Testis (tissue), 3 donors: ENCODE measurements around the gene CT47A1. TPM values are rescaled to one million over a fixed set of nuclear protein-coding genes. Genes with fewer than 3 reads are reported as not detected.

Source experiments
- DNase-seq: peaks from one replicate; pipeline ENCODE4 v3.0.0-alpha.2; 2019
- H3K27ac ChIP-seq, 2 donors: fragments of 200-600 bp; sonication (generic); one replicate each; pipeline ENCODE4 v1.5.1; 2019
- H3K27me3 ChIP-seq: fragments of 200-600 bp; sonication (generic); one replicate; pipeline ENCODE4 v1.5.1; 2019
- H3K36me3 ChIP-seq: fragments of 200-600 bp; sonication (generic); one replicate; pipeline ENCODE4 v1.5.1; 2017; ENCODE audit warnings: low read depth; ENCODE audit errors: missing control alignments
- H3K4me1 ChIP-seq: fragments of 200-600 bp; sonication (generic); one replicate; pipeline ENCODE4 v1.5.1; 2019
- H3K4me3 ChIP-seq, 2 donors: fragments of 200-600 bp; sonication (generic); one replicate each; pipeline ENCODE4 v1.5.1; 2017 to 2019
- H3K9me3 ChIP-seq: fragments of 200-600 bp; sonication (generic); one replicate; pipeline ENCODE4 v1.5.1; 2017
- POLR2A ChIP-seq: fragments of 450-650 bp; IDR thresholded peaks from one replicate; pipeline ENCODE4 v1.6.1; 2017; ENCODE audit warnings: antibody characterized with exemption, mild to moderate bottlenecking, moderate library complexity
- WGBS, 2 donors: methylation state at CpG; one replicate each; pipeline ENCODE4 v1.1.5; 2018; 5-methylcytosine and 5-hydroxymethylcytosine counted together
- intact Hi-C: fragments of 100-400 bp; cut with DNase I; formaldehyde crosslinking; loops from one replicate; pipeline ENCODE4 v1.15.1; 2023; ENCODE audit warnings: low total_unique reads
- polyA plus RNA-seq: library from polyadenylated mRNA; stranded (reverse); fragments of 350-450 nt; fragmentation: Illumina TruSeq; extraction: RNeasy Lipid Tissue Mini Kit (QIAGEN cat#74804); gene quantifications from one replicate; pipeline ENCODE4 v1.2.3, GENCODE V29; 2014; ENCODE audit warnings: low read depth, low replicate concordance; ENCODE audit not compliant: insufficient read depth
- total RNA-seq, 2 donors: library from RNA; depleted of rRNA; stranded (reverse); fragments of >200 nt; gene quantifications; one replicate each; pipeline ENCODE4 v1.2.3, GENCODE V29; 2016
- TF ChIP-seq, protein P1 (sequence below), 3 experiments: fragments of 450-650 bp in 2 of 3; fragments of 200-600 bp in 1 of 3; sonication (generic) in 1 of 3; IDR thresholded peaks; one replicate each; pipeline ENCODE4 v1.5.1; 2016 to 2019; ENCODE audit warnings: antibody characterized with exemption in 3 of 3, mild to moderate bottlenecking in 2 of 3, moderate library complexity in 1 of 3

The CT47A1 gene
- total and polyA plus RNA-seq, 3 donors from 2014 or later = 2.0 TPM; not detected in 2

DNA sequence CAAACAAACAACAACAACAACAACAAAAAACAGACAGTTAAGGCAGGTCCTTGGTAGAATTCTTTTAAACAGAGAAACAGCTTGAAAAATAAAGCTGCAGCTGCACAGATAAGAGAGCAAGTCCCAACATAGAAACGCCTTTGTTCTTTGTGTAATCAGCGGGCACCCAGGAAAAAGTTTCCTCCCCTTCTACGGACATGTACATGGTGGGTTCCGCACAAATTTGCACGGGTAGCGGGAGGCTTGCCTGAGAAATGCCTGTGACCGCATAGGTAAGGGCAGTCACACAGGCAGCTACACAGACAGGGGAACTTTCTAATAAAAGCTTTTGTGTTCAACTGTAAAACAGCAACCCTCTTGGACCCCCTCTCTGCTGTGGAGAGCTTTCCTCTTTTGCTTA is 25.7 kb upstream of the CT47A1 start:
- TF ChIP-seq, protein P1, sequence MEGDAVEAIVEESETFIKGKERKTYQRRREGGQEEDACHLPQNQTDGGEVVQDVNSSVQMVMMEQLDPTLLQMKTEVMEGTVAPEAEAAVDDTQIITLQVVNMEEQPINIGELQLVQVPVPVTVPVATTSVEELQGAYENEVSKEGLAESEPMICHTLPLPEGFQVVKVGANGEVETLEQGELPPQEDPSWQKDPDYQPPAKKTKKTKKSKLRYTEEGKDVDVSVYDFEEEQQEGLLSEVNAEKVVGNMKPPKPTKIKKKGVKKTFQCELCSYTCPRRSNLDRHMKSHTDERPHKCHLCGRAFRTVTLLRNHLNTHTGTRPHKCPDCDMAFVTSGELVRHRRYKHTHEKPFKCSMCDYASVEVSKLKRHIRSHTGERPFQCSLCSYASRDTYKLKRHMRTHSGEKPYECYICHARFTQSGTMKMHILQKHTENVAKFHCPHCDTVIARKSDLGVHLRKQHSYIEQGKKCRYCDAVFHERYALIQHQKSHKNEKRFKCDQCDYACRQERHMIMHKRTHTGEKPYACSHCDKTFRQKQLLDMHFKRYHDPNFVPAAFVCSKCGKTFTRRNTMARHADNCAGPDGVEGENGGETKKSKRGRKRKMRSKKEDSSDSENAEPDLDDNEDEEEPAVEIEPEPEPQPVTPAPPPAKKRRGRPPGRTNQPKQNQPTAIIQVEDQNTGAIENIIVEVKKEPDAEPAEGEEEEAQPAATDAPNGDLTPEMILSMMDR (IDR thresholded peaks at IDR 0.05) = no peak
- TF ChIP-seq POLR2A = no peak
- no peaks in the 10 kb centered on the region for H3K36me3 ChIP-seq
- H3K9me3 ChIP-seq = no peaks in the 10 kb centered on the region
- peak; percentile 49 for DNase-seq
- intact Hi-C loops = no loop called here
- no peak overlapping the region for H3K4me3 ChIP-seq
- 58 to 69% methylated on average over 6 to 7 of the region's 7 CpGs for WGBS, 2 donors
- H3K4me1 ChIP-seq = no peaks in the 10 kb centered on the region
- H3K27me3 ChIP-seq = no peaks in the 10 kb centered on the region
- H3K27ac ChIP-seq = no peak overlapping the region

DNA sequence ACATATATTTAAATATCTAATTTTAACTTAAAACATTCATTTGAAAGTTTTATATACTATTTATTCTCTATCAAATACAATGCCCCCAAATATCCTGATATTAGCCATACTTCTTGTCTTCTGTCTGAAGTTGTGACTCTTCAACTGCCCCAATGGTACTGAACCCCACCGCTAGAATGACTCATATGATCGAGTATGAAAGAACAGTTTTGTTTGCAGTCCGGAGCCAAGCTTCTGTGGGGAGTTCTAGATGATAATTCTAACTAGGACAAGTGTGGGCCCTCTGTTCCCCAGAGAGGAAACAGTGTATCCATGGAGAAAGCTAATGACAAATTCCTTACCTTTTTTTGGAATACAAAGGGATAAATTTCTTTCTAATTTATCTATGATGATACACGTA is 24.7 kb upstream of the CT47A1 start:
- Histone ChIP-seq H3K27ac (no peak overlapping the region), H3K36me3 (no peaks in the 10 kb centered on the region), H3K4me3 (no peak overlapping the region), H3K4me1 (no peaks in the 10 kb centered on the region), H3K27me3 (no peaks in the 10 kb centered on the region), H3K9me3 (no peaks in the 10 kb centered on the region)
- 42 to 52% methylated on average over 4 of the region's 4 CpGs for WGBS, 2 donors
- intact Hi-C loops = no loop called here
- TF ChIP-seq POLR2A = no peak
- TF ChIP-seq, protein P1 (IDR thresholded peaks at IDR 0.05) = no peak
- peak; percentile 62 for DNase-seq

- Histone ChIP-seq H3K9me3 (no peaks in the 10 kb centered on the region), H3K36me3 (no peaks in the 10 kb centered on the region), H3K4me3 (no peak overlapping the region), H3K27me3 (no peaks in the 10 kb centered on the region), H3K4me1 (no peaks in the 10 kb centered on the region), H3K27ac (no peak overlapping the region)
- intact Hi-C loops = no loop called here
- TF ChIP-seq POLR2A = no peak
- TF ChIP-seq, protein P1 (IDR thresholded peaks at IDR 0.05) = no peak
- 61 to 84% methylated on average over 3 of the region's 3 CpGs for WGBS, 2 donors
- no peak for DNase-seq
Observed at GRCh38 chrX:121009764-121010163, 24.2 kb upstream of the CT47A1 start.

DNA sequence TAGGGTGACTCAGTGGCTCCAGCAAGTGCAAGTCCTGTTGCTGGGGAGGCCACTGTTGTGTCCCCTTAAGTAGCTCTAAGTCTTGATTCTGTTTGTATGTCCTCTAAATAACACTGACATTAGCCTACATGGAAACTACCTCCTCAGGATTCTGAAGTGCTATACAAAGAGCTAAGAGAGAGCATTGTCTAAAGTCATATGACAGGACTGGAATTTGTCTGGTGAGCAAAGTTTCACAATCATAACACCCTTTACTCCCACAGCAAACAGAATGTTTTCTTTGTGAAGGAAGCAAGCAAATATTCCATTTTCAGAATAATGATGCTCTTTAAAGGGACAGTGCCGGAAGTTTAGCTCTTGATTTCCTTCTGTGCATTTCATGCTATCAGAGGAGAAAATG is 23.4 kb upstream of the CT47A1 start:
- WGBS, 2 donors = 50 to 72% methylated on average over 1 of the region's 1 CpG
- DNase-seq = no peak
- H3K9me3 ChIP-seq = no peaks in the 10 kb centered on the region
- no peaks in the 10 kb centered on the region for H3K36me3 ChIP-seq
- H3K27ac ChIP-seq = peak overlapping the region in 1 of 2 donors; percentile 44
- no peaks in the 10 kb centered on the region for H3K4me1 ChIP-seq
- intact Hi-C loops = no loop called here
- H3K27me3 ChIP-seq = no peaks in the 10 kb centered on the region
- no peak overlapping the region for H3K4me3 ChIP-seq
- TF ChIP-seq, protein P1 (IDR thresholded peaks at IDR 0.05) = no peak
- TF ChIP-seq POLR2A = no peak

- Histone ChIP-seq H3K27ac (no peak overlapping the region), H3K4me3 (no peak overlapping the region), H3K4me1 (no peaks in the 10 kb centered on the region), H3K36me3 (no peaks in the 10 kb centered on the region), H3K27me3 (no peaks in the 10 kb centered on the region), H3K9me3 (no peaks in the 10 kb centered on the region)
- intact Hi-C loops = no loop called here
- 83 to 85% methylated on average over 4 of the region's 4 CpGs for WGBS, 2 donors
- DNase-seq = no peak
- TF ChIP-seq, protein P1 (IDR thresholded peaks at IDR 0.05) = no peak
- no peak for TF ChIP-seq POLR2A
Observed at GRCh38 chrX:121000589-121000988, 15.0 kb upstream of the CT47A1 start.
